K562 (cell line): ENCODE measurements around the gene ADCY4. TPM values are rescaled to one million over a fixed set of nuclear protein-coding genes. Genes with fewer than 3 reads are reported as not detected.

ENCODE experiments used
- ATAC-seq: fragments of 200-7000 bp; cut with Tn5 transposase; 3 replicates; pipeline ENCODE4 v1.9.1; 2020; ENCODE audit warnings: moderate library complexity
- BruUV-seq: library from RNA; stranded (reverse); fragments of 400-500 nt; replicated peaks from 2 replicates; lab custom pipeline; 2021; lab: Mats Ljungman, UMichigan
- CTCF ChIA-PET: fragments of 300-600 bp; formaldehyde crosslinking; extraction: SDS; loops from one replicate; lab custom pipeline; 2021; ENCODE audit warnings: low intra/inter-chr PET ratio; lab: Yijun Ruan, JAX
- POLR2A ChIA-PET: fragments of 300-600, 350-650 bp; sonication (Branson Sonifier 250); formaldehyde crosslinking; extraction: SDS; loops from one replicate; lab custom pipeline; 2021; ENCODE audit warnings: antibody characterized with exemption, inconsistent platforms; lab: Yijun Ruan, JAX
- DNase-seq, 4 experiments: peaks; one replicate each; pipeline versions ENCODE4 v3.0.0 to v3.0.0-alpha.2; 2011 to 2018; ENCODE audit warnings: low spot score in 3 of 4, mixed read lengths in 3 of 4; ENCODE audit errors: extremely low read depth in 1 of 4
- FAIRE-seq: peaks from 2 replicates; lab custom pipeline; 2011; peaks lifted over from hg19 to GRCh38; lab: Jason Lieb, UNC
- H2AFZ ChIP-seq: 2 replicates; pipeline ENCODE4 v1.6.0; 2011; ENCODE audit warnings: low read depth, low read length, control low read depth, inconsistent platforms
- H3K27ac ChIP-seq: fragments of 200-600 bp; 3 replicates; pipeline ENCODE4 v1.8.0; 2011; ENCODE audit warnings: low read depth, mild to moderate bottlenecking, control low read depth, inconsistent platforms, low read length, moderate library complexity, mixed read lengths; ENCODE audit errors: extremely low read depth
- H3K27me3 ChIP-seq, 2 experiments: fragments of 300-600 bp in 1 of 2; 2 replicates in 1 of 2; 3 replicates in 1 of 2; pipeline versions ENCODE4 v1.6.0 to v1.8.0; 2011; ENCODE audit warnings: inconsistent platforms in 2 of 2, low read length in 2 of 2, mild to moderate bottlenecking in 1 of 2, mixed read lengths in 1 of 2, moderate library complexity in 1 of 2; ENCODE audit not compliant: control insufficient read depth in 2 of 2, insufficient read depth in 2 of 2
- H3K36me3 ChIP-seq: fragments of 300-600 bp; 3 replicates; pipeline ENCODE4 v1.8.0; 2011; ENCODE audit warnings: mild to moderate bottlenecking, low read length, inconsistent platforms; ENCODE audit not compliant: control insufficient read depth, insufficient read depth
- H3K4me1 ChIP-seq, 2 experiments: fragments of 200-600 bp in 1 of 2; replicated peaks in 1 of 2; 2 replicates in 1 of 2; 3 replicates in 1 of 2; pipeline versions ENCODE4 v1.5.1 to v1.8.0; 2011; ENCODE audit warnings: inconsistent platforms in 2 of 2, low read length in 2 of 2, mild to moderate bottlenecking in 1 of 2, mixed read lengths in 1 of 2, moderate library complexity in 1 of 2; ENCODE audit not compliant: control insufficient read depth in 2 of 2, insufficient read depth in 2 of 2
- H3K4me2 ChIP-seq: 2 replicates; pipeline ENCODE4 v1.6.1; 2011; ENCODE audit warnings: low read length, control low read depth, inconsistent platforms, mixed read lengths; ENCODE audit not compliant: insufficient read depth
- H3K4me3 ChIP-seq: fragments of 200-600 bp; sonication (generic), shearing (Covaris generic); 2 replicates; pipeline ENCODE4 v1.5.1; 2016; ENCODE audit warnings: control low read depth, inconsistent platforms
- H3K79me2 ChIP-seq: fragments of 200-600 bp; 3 replicates; pipeline ENCODE4 v1.8.0; 2011; ENCODE audit warnings: low read length, inconsistent platforms; ENCODE audit not compliant: control insufficient read depth, insufficient read depth
- H3K9ac ChIP-seq, 2 experiments: 2 replicates each; pipeline versions ENCODE4 v1.6.0 to v1.6.1; 2011; ENCODE audit warnings: low read depth in 2 of 2, low read length in 2 of 2, control low read depth in 1 of 2, inconsistent platforms in 1 of 2, mild to moderate bottlenecking in 1 of 2, mixed read lengths in 1 of 2; ENCODE audit not compliant: insufficient read depth in 1 of 2
- H3K9me1 ChIP-seq: one replicate; pipeline ENCODE4 v1.6.0; 2011; ENCODE audit warnings: inconsistent platforms, mild to moderate bottlenecking, low read length, moderate library complexity; ENCODE audit not compliant: control insufficient read depth, insufficient read depth
- H3K9me3 ChIP-seq: replicated peaks from 2 replicates; pipeline ENCODE4 v1.5.1; 2011; ENCODE audit warnings: low read depth, low read length, inconsistent platforms; ENCODE audit not compliant: control insufficient read depth, insufficient read depth
- H4K20me1 ChIP-seq: replicated peaks from 2 replicates; pipeline ENCODE4 v1.6.1; 2011; ENCODE audit warnings: low read length, inconsistent platforms, mixed read lengths; ENCODE audit not compliant: control insufficient read depth, insufficient read depth
- ATF7 ChIP-seq: fragments of 450-650 bp; IDR thresholded peaks from 2 replicates; pipeline ENCODE4 v1.7.1; 2014; ENCODE audit warnings: mild to moderate bottlenecking, moderate library complexity
- DPF2 ChIP-seq: fragments of 450-650 bp; IDR thresholded peaks from 2 replicates; pipeline ENCODE4 v1.6.1; 2016
- E2F3 ChIP-seq: fragments of 250-450 bp; sonication (Bioruptor Pico); IDR thresholded peaks from 2 replicates; pipeline ENCODE4 v1.4.0; 2020; ENCODE audit warnings: mild to moderate bottlenecking
- FOXK1 ChIP-seq: sonication (generic); formaldehyde crosslinking; IDR thresholded peaks from 2 replicates; pipeline ENCODE4 v1.8.0; 2022; ENCODE audit warnings: missing genetic modification reagents, mild to moderate bottlenecking, borderline replicate concordance
- HEY1 ChIP-seq: fragments of 250-450 bp; sonication (Bioruptor Pico); IDR thresholded peaks from 2 replicates; pipeline ENCODE4 v1.5.0; 2020; ENCODE audit warnings: mild to moderate bottlenecking, moderate library complexity, borderline replicate concordance
- KLF1 ChIP-seq: fragments of 450-650 bp; IDR thresholded peaks from 2 replicates; pipeline ENCODE4 v1.6.1; 2016; ENCODE audit warnings: missing genetic modification characterization, missing compliant biosample characterization
- POLR2AphosphoS5 ChIP-seq: IDR thresholded peaks from 2 replicates; pipeline ENCODE4 v1.6.1; 2011; ENCODE audit warnings: mild to moderate bottlenecking, low read depth, low read length, moderate library complexity; ENCODE audit not compliant: control insufficient read depth, insufficient read depth
- PPARD ChIP-seq: fragments of 250-450 bp; sonication (Bioruptor Pico); IDR thresholded peaks from 2 replicates; pipeline ENCODE4 v1.8.0; 2022; ENCODE audit warnings: inconsistent platforms, mild to moderate bottlenecking, moderate library complexity
- RFX7 ChIP-seq: fragments of 250-450 bp; sonication (Bioruptor Pico); IDR thresholded peaks from 2 replicates; pipeline ENCODE4 v1.5.1; 2021; ENCODE audit warnings: mild to moderate bottlenecking
- RNF219 ChIP-seq: fragments of 250-450 bp; sonication (Bioruptor Pico); IDR thresholded peaks from 2 replicates; pipeline ENCODE4 v1.5.0; 2022; ENCODE audit warnings: mild to moderate bottlenecking
- SRSF7 ChIP-seq: fragments of 200-400 bp; formaldehyde crosslinking; optimal IDR thresholded peaks from 2 replicates; pipeline ENCODE3; 2017; ENCODE audit warnings: mild to moderate bottlenecking, low read depth, low read length
- TCF3 ChIP-seq: sonication (generic); formaldehyde crosslinking; IDR thresholded peaks from 2 replicates; pipeline ENCODE4 v1.4.0; 2020; ENCODE audit warnings: mild to moderate bottlenecking, missing genetic modification reagents
- YY1 ChIP-seq, 3 experiments: IDR thresholded peaks; 2 replicates each; pipeline ENCODE4 v1.6.1; 2011; ENCODE audit warnings: low read length in 2 of 3, mild to moderate bottlenecking in 2 of 3, moderate library complexity in 2 of 3, borderline replicate concordance in 1 of 3, control low read depth in 1 of 3, low read depth in 1 of 3; ENCODE audit not compliant: insufficient read depth in 3 of 3, insufficient replicate concordance in 2 of 3, control insufficient read depth in 1 of 3, insufficient read length in 1 of 3; ENCODE audit errors: extremely low read depth in 1 of 3
- WGBS: fragments of 100-300 bp; shearing (Covaris generic); methylation state at CpG from one replicate; pipeline ENCODE4 v1.1.6; 2016; ENCODE audit warnings: low coverage, mixed read lengths; ENCODE audit not compliant: insufficient coverage; ENCODE audit errors: missing lambda C conversion rate; 5-methylcytosine and 5-hydroxymethylcytosine counted together
- in situ Hi-C: fragments of 300-500 bp; cut with MboI; formaldehyde crosslinking; loops from 4 replicates; pipeline ENCODE4 v1.15.0; 2018; ENCODE audit warnings: inconsistent platforms, mixed read lengths
- intact Hi-C: fragments of 100-400 bp; cut with micrococcal nuclease; formaldehyde crosslinking; loops from 2 replicates; pipeline ENCODE4 v1.14.2; 2022
- polyA plus RNA-seq, 8 experiments: library from polyadenylated mRNA; depleted of rRNA in 4 of 8; stranded (reverse) in 5 of 8; unstranded in 3 of 8; fragments of >200 nt; fragmentation: Nextera tagmentation in 2 of 8; fragmentation: Illumina TruSeq in 1 of 8; extraction: Ambion mirVana in 2 of 8; extraction: Trizol in 1 of 8; gene quantifications; 2 replicates each; pipeline versions ENCODE4 v1.2.1 to v1.2.3, GENCODE V29; 2011 to 2014; ENCODE audit warnings: inconsistent platforms in 1 of 8, missing spikeins in 1 of 8
- small RNA-seq: library from RNA; depleted of rRNA; stranded (forward); fragments of <200 nt; gene quantifications from one replicate; pipeline ENCODE3, GENCODE V24; 2014
- total RNA-seq, 7 experiments: library from RNA; depleted of rRNA in 6 of 7; stranded (reverse); fragments of >200 nt in 6 of 7; fragmentation: Illumina TruSeq in 2 of 7; extraction: Trizol in 2 of 7; gene quantifications; 2 replicates each; pipeline versions ENCODE4 v1.2.1 to v1.2.3, GENCODE V29; 2011 to 2021; ENCODE audit warnings: low replicate concordance in 1 of 7

ADCY4 gene
- total and polyA plus RNA-seq, 9 of the 15 experiments (the other 6 are each of a cell fraction or from before 2014, with no cell fraction given), result 0.04 to 0.31 (median 0.15) TPM; not detected in 2

- intact Hi-C loops (no loop called here), in situ Hi-C loops (no loop called here)
- WGBS, result 81% methylated on average over 4 of the region's 8 CpGs
- H3K9me1 ChIP-seq, result no peaks in the 10 kb centered on the region
- H3K4me2 ChIP-seq, result no peak overlapping the region
- no peaks in the 10 kb centered on the region; the same call in 1 of the 2 replicates for H4K20me1 ChIP-seq
- H3K27ac ChIP-seq, result no peak overlapping the region
- H3K9me3 ChIP-seq, result no peaks in the 10 kb centered on the region
- H2AFZ ChIP-seq, result no peak overlapping the region
- ChIA-PET CTCF (no interaction called here), POLR2A (interaction anchor here (0.7 to 1.2 kb wide), 4 partner anchors 8 to 28 kb away, joined by 3 to 4 read pairs (median 4); partner anchors contain the start of gene TINF2)
- no peak overlapping the region for H3K9ac ChIP-seq
- H3K27me3 ChIP-seq, result no peaks in the 10 kb centered on the region
- ATAC-seq, result no peak
- H3K4me3 ChIP-seq, result no peak overlapping the region
- H3K79me2 ChIP-seq, result peaks cover 9% of the 10 kb centered on the region; the same call in 1 of the 3 replicates
- no TSS peak for BruUV-seq
- TF ChIP-seq POLR2AphosphoS5, result no peak
- TF ChIP-seq ATF7, result no peak
- no peak for TF ChIP-seq KLF1 (tag)
- no peak for TF ChIP-seq DPF2
- no peak for TF ChIP-seq PPARD (CRISPR knock-in tag)
- no peak for TF ChIP-seq RNF219
- TF ChIP-seq TCF3 (CRISPR knock-in tag), result no peak
- TF ChIP-seq SRSF7, result no peak
- no peak for TF ChIP-seq YY1 (IDR thresholded peaks at IDR 0.05; ENCODE audit: borderline replicate concordance in 1 of 3, control insufficient read depth in 1 of 3, extremely low read depth in 1 of 3, insufficient read depth in 3 of 3, insufficient read length in 1 of 3, insufficient replicate concordance in 2 of 3, low read depth in 1 of 3, low read length in 2 of 3)
- TF ChIP-seq FOXK1 (CRISPR knock-in tag), result no peak
- TF ChIP-seq RFX7, result no peak
- no peak for TF ChIP-seq HEY1 (CRISPR knock-in tag)
- TF ChIP-seq E2F3 (CRISPR knock-in tag), result no peak
- no peak for FAIRE-seq
- DNase-seq, result no peak
- H3K4me1 ChIP-seq, result peaks cover 17 to 22% of the 10 kb centered on the region in 2 experiments; a peak in 4 of 5 replicates
- H3K36me3 ChIP-seq, result no peaks in the 10 kb centered on the region
Measured at GRCh38 chr14:24269368-24269767, 65.5 kb downstream of the ADCY4 start.

Small RNAs within 50 kb of the gene (small RNA-seq; reads per million reads assigned to genes)
- not detected for gene RF00026

Other genes starting within 250 kb of the ADCY4 start
Only the 7 nearest of the 33 such genes appear.
- 7.3 and 9.3 TPM in 2 replicates for gene DHRS1, start 35.3 kb downstream of the ADCY4 start, total RNA-seq (2014; rRNA removed)
- gene DHRS1, start 35.3 kb downstream of the ADCY4 start, total RNA-seq (2014; rRNA removed; fragmentation: Illumina TruSeq; extraction: Trizol), result 5.7 and 8.2 TPM in 2 replicates
- 9.5 and 9.7 TPM in 2 replicates for gene DHRS1, start 35.3 kb downstream of the ADCY4 start, total RNA-seq (2015; rRNA removed; fragmentation: Illumina TruSeq; extraction: Trizol)
- gene DHRS1, start 35.3 kb downstream of the ADCY4 start, total RNA-seq (2021), result 17.8 and 21.1 TPM in 2 replicates
- 12.7 and 19.8 TPM in 2 replicates for gene DHRS1, start 35.3 kb downstream of the ADCY4 start, polyA plus RNA-seq (2011; rRNA removed)
- gene DHRS1, start 35.3 kb downstream of the ADCY4 start, polyA plus RNA-seq (2014; fragmentation: Illumina TruSeq; extraction: Trizol), result 16.8 and 19.3 TPM in 2 replicates
- 10 to 100 TPM; 32.2 to 33.6 TPM for gene DHRS1, start 35.3 kb downstream of the ADCY4 start, polyA plus RNA-seq (2014; fragmentation: Nextera tagmentation; extraction: Ambion mirVana)
- 13.3 and 14.6 TPM in 2 replicates for gene DHRS1, start 35.3 kb downstream of the ADCY4 start, polyA plus RNA-seq (2014; rRNA removed)
- gene NOP9, start 35.2 kb downstream of the ADCY4 start, total RNA-seq (2014; rRNA removed), result 15.0 and 19.9 TPM in 2 replicates
- 16.7 and 17.8 TPM in 2 replicates for gene NOP9, start 35.2 kb downstream of the ADCY4 start, total RNA-seq (2014; rRNA removed; fragmentation: Illumina TruSeq; extraction: Trizol)
- 16.7 and 18.2 TPM in 2 replicates for gene NOP9, start 35.2 kb downstream of the ADCY4 start, total RNA-seq (2015; rRNA removed; fragmentation: Illumina TruSeq; extraction: Trizol)
- 25.0 and 27.9 TPM in 2 replicates for gene NOP9, start 35.2 kb downstream of the ADCY4 start, total RNA-seq (2021)
- 10.6 and 11.8 TPM in 2 replicates for gene NOP9, start 35.2 kb downstream of the ADCY4 start, polyA plus RNA-seq (2011; rRNA removed)
- gene NOP9, start 35.2 kb downstream of the ADCY4 start, polyA plus RNA-seq (2014; fragmentation: Illumina TruSeq; extraction: Trizol), result 19.6 and 20.7 TPM in 2 replicates
- 1 to 10 TPM; 1.0 to 1.2 TPM for gene NOP9, start 35.2 kb downstream of the ADCY4 start, polyA plus RNA-seq (2014; fragmentation: Nextera tagmentation; extraction: Ambion mirVana)
- 15.1 and 15.5 TPM in 2 replicates for gene NOP9, start 35.2 kb downstream of the ADCY4 start, polyA plus RNA-seq (2014; rRNA removed)
- not detected in 2 replicates for gene CIDEB, start 27.1 kb downstream of the ADCY4 start, total RNA-seq (2014; rRNA removed)
- not detected in 2 replicates for gene CIDEB, start 27.1 kb downstream of the ADCY4 start, total RNA-seq (2014; rRNA removed; fragmentation: Illumina TruSeq; extraction: Trizol)
- not detected in 2 replicates for gene CIDEB, start 27.1 kb downstream of the ADCY4 start, total RNA-seq (2015; rRNA removed; fragmentation: Illumina TruSeq; extraction: Trizol)
- gene CIDEB, start 27.1 kb downstream of the ADCY4 start, total RNA-seq (2021), result 0.07 and 0.35 TPM in 2 replicates
- gene CIDEB, start 27.1 kb downstream of the ADCY4 start, polyA plus RNA-seq (2011; rRNA removed), result 0.04 and 0.14 TPM in 2 replicates
- 0.07 and 0.14 TPM in 2 replicates for gene CIDEB, start 27.1 kb downstream of the ADCY4 start, polyA plus RNA-seq (2014; fragmentation: Illumina TruSeq; extraction: Trizol)
- under 1 TPM; 0.03 to 0.35 TPM for gene CIDEB, start 27.1 kb downstream of the ADCY4 start, polyA plus RNA-seq (2014; fragmentation: Nextera tagmentation; extraction: Ambion mirVana)
- 0.11 and 0.18 TPM in 2 replicates for gene CIDEB, start 27.1 kb downstream of the ADCY4 start, polyA plus RNA-seq (2014; rRNA removed)
- gene LTB4R2, start 24.9 kb downstream of the ADCY4 start, total RNA-seq (2014; rRNA removed), result 3.9 and 5.8 TPM in 2 replicates
- gene LTB4R2, start 24.9 kb downstream of the ADCY4 start, total RNA-seq (2014; rRNA removed; fragmentation: Illumina TruSeq; extraction: Trizol), result 2.1 and 2.4 TPM in 2 replicates
- 2.5 and 3.1 TPM in 2 replicates for gene LTB4R2, start 24.9 kb downstream of the ADCY4 start, total RNA-seq (2015; rRNA removed; fragmentation: Illumina TruSeq; extraction: Trizol)
- 6.9 and 9.4 TPM in 2 replicates for gene LTB4R2, start 24.9 kb downstream of the ADCY4 start, total RNA-seq (2021)
- 2.5 and 3.2 TPM in 2 replicates for gene LTB4R2, start 24.9 kb downstream of the ADCY4 start, polyA plus RNA-seq (2011; rRNA removed)
- gene LTB4R2, start 24.9 kb downstream of the ADCY4 start, polyA plus RNA-seq (2014; fragmentation: Illumina TruSeq; extraction: Trizol), result 2.6 and 2.7 TPM in 2 replicates
- under 1 TPM in 1 of 2 experiments, not detected in 1; 0.03 TPM for gene LTB4R2, start 24.9 kb downstream of the ADCY4 start, polyA plus RNA-seq (2014; fragmentation: Nextera tagmentation; extraction: Ambion mirVana)
- gene LTB4R2, start 24.9 kb downstream of the ADCY4 start, polyA plus RNA-seq (2014; rRNA removed), result 8.6 and 11.6 TPM in 2 replicates
- gene LTB4R, start 23.6 kb downstream of the ADCY4 start, total RNA-seq (2014; rRNA removed), result 2.8 and 3.6 TPM in 2 replicates
- gene LTB4R, start 23.6 kb downstream of the ADCY4 start, total RNA-seq (2014; rRNA removed; fragmentation: Illumina TruSeq; extraction: Trizol), result 1.7 and 1.8 TPM in 2 replicates
- 2.1 and 2.3 TPM in 2 replicates for gene LTB4R, start 23.6 kb downstream of the ADCY4 start, total RNA-seq (2015; rRNA removed; fragmentation: Illumina TruSeq; extraction: Trizol)
- 3.7 and 7.0 TPM in 2 replicates for gene LTB4R, start 23.6 kb downstream of the ADCY4 start, total RNA-seq (2021)
- 4.0 and 4.3 TPM in 2 replicates for gene LTB4R, start 23.6 kb downstream of the ADCY4 start, polyA plus RNA-seq (2011; rRNA removed)
- 4.4 and 4.8 TPM in 2 replicates for gene LTB4R, start 23.6 kb downstream of the ADCY4 start, polyA plus RNA-seq (2014; fragmentation: Illumina TruSeq; extraction: Trizol)
- under 1 TPM; 0.38 to 0.61 TPM for gene LTB4R, start 23.6 kb downstream of the ADCY4 start, polyA plus RNA-seq (2014; fragmentation: Nextera tagmentation; extraction: Ambion mirVana)
- 10.5 and 11.4 TPM in 2 replicates for gene LTB4R, start 23.6 kb downstream of the ADCY4 start, polyA plus RNA-seq (2014; rRNA removed)
- 0.27 TPM in 1 of 2 replicates, not detected in the other for gene RIPK3, start 4.9 kb upstream of the ADCY4 start, total RNA-seq (2014; rRNA removed)
- 0.29 TPM in 1 of 2 replicates, not detected in the other for gene RIPK3, start 4.9 kb upstream of the ADCY4 start, total RNA-seq (2014; rRNA removed; fragmentation: Illumina TruSeq; extraction: Trizol)
- gene RIPK3, start 4.9 kb upstream of the ADCY4 start, total RNA-seq (2015; rRNA removed; fragmentation: Illumina TruSeq; extraction: Trizol), result 0.23 and 0.43 TPM in 2 replicates
- 0.31 and 0.40 TPM in 2 replicates for gene RIPK3, start 4.9 kb upstream of the ADCY4 start, total RNA-seq (2021)
- 0.08 and 0.27 TPM in 2 replicates for gene RIPK3, start 4.9 kb upstream of the ADCY4 start, polyA plus RNA-seq (2011; rRNA removed)
- gene RIPK3, start 4.9 kb upstream of the ADCY4 start, polyA plus RNA-seq (2014; fragmentation: Illumina TruSeq; extraction: Trizol), result 0.14 TPM in 1 of 2 replicates, not detected in the other
- under 1 TPM in 1 of 2 experiments, not detected in 1; 0.03 TPM for gene RIPK3, start 4.9 kb upstream of the ADCY4 start, polyA plus RNA-seq (2014; fragmentation: Nextera tagmentation; extraction: Ambion mirVana)
- 0.61 TPM in 1 of 2 replicates, not detected in the other for gene RIPK3, start 4.9 kb upstream of the ADCY4 start, polyA plus RNA-seq (2014; rRNA removed)
- 0.54 and 2.4 TPM in 2 replicates for gene NFATC4, start 33.1 kb upstream of the ADCY4 start, total RNA-seq (2014; rRNA removed)
- gene NFATC4, start 33.1 kb upstream of the ADCY4 start, total RNA-seq (2014; rRNA removed; fragmentation: Illumina TruSeq; extraction: Trizol), result 0.25 and 0.51 TPM in 2 replicates
- gene NFATC4, start 33.1 kb upstream of the ADCY4 start, total RNA-seq (2015; rRNA removed; fragmentation: Illumina TruSeq; extraction: Trizol), result 0.40 and 0.49 TPM in 2 replicates
- 2.2 and 3.7 TPM in 2 replicates for gene NFATC4, start 33.1 kb upstream of the ADCY4 start, total RNA-seq (2021)
- gene NFATC4, start 33.1 kb upstream of the ADCY4 start, polyA plus RNA-seq (2011; rRNA removed), result 3.8 and 9.9 TPM in 2 replicates
- gene NFATC4, start 33.1 kb upstream of the ADCY4 start, polyA plus RNA-seq (2014; fragmentation: Illumina TruSeq; extraction: Trizol), result 1.0 and 1.1 TPM in 2 replicates
- gene NFATC4, start 33.1 kb upstream of the ADCY4 start, polyA plus RNA-seq (2014; fragmentation: Nextera tagmentation; extraction: Ambion mirVana), result under 1 TPM in 1 of 2 experiments, not detected in 1; 0.32 TPM
- 1.9 and 2.5 TPM in 2 replicates for gene NFATC4, start 33.1 kb upstream of the ADCY4 start, polyA plus RNA-seq (2014; rRNA removed)